ENCODE measurements around the gene TXNL1. TPM values are rescaled to one million over a fixed set of nuclear protein-coding genes. Genes with fewer than 3 reads are reported as not detected.

The TXNL1 gene
- total RNA-seq, result 10 to 100 TPM; 47.1 to 52.8 TPM

GRCh38 chr18:56638232-56639103 lies at the start of gene TXNL1:
Gene TXNL1 (minus strand): TSS chr18:56638592. CDS start chr18:56638440, 152 bp downstream.
- DNase-seq (ENCODE audit: low spot score) (peak; percentile 94), ATAC-seq (ENCODE audit: insufficient number of reproducible peaks, low FRiP score, low read depth) (peak; percentile 100)
- Histone ChIP-seq H3K27me3 (replicated peaks; ENCODE audit: insufficient read depth) (no peaks in the 10 kb centered on the region), H3K36me3 (no peaks in the 10 kb centered on the region), H3K4me1 (ENCODE audit: control insufficient read depth in 1 of 2, low read depth in 2 of 2) (peaks cover 20 to 34% of the 10 kb centered on the region in 2 donors), H3K27ac (peak within 1 kb of the TSS; percentile 98), H3K9me3 (no peaks in the 10 kb centered on the region), H3K4me3 (peak within 1 kb of the TSS; percentile 99)
- no peak for TF ChIP-seq CTCF (IDR thresholded peaks at IDR 0.05)

- Histone ChIP-seq H3K27ac (no peak overlapping the region), H3K4me1 (ENCODE audit: control insufficient read depth in 1 of 2, low read depth in 2 of 2) (no peaks in the 10 kb centered on the region), H3K36me3 (no peaks in the 10 kb centered on the region), H3K27me3 (replicated peaks; ENCODE audit: insufficient read depth) (no peaks in the 10 kb centered on the region), H3K4me3 (no peak overlapping the region), H3K9me3 (no peaks in the 10 kb centered on the region)
- TF ChIP-seq CTCF (IDR thresholded peaks at IDR 0.05), result no peak
- ATAC-seq (ENCODE audit: insufficient number of reproducible peaks, low FRiP score, low read depth) (no peak), DNase-seq (ENCODE audit: low spot score) (no peak)
Measured at GRCh38 chr18:56684277-56684676, 45.9 kb upstream of the TXNL1 start.

- Histone ChIP-seq H3K27ac (no peak overlapping the region), H3K27me3 (replicated peaks; ENCODE audit: insufficient read depth) (no peaks in the 10 kb centered on the region), H3K9me3 (no peaks in the 10 kb centered on the region), H3K36me3 (no peaks in the 10 kb centered on the region), H3K4me1 (ENCODE audit: control insufficient read depth in 1 of 2, low read depth in 2 of 2) (no peaks in the 10 kb centered on the region), H3K4me3 (no peak overlapping the region)
- TF ChIP-seq CTCF (IDR thresholded peaks at IDR 0.05), result no peak
- ATAC-seq (ENCODE audit: insufficient number of reproducible peaks, low FRiP score, low read depth) (no peak), DNase-seq (ENCODE audit: low spot score) (no peak)
Measured at GRCh38 chr18:56678836-56679565, 40.6 kb upstream of the TXNL1 start.

GRCh38 chr18:56676639-56677038 lies 38.2 kb upstream of the TXNL1 start:
- Histone ChIP-seq H3K4me3 (no peak overlapping the region), H3K27ac (no peak overlapping the region), H3K9me3 (no peaks in the 10 kb centered on the region), H3K4me1 (ENCODE audit: control insufficient read depth in 1 of 2, low read depth in 2 of 2) (no peaks in the 10 kb centered on the region), H3K27me3 (replicated peaks; ENCODE audit: insufficient read depth) (no peaks in the 10 kb centered on the region), H3K36me3 (no peaks in the 10 kb centered on the region)
- no peak for TF ChIP-seq CTCF (IDR thresholded peaks at IDR 0.05)
- no peak for ATAC-seq (ENCODE audit: insufficient number of reproducible peaks, low FRiP score, low read depth)
- no peak for DNase-seq (ENCODE audit: low spot score)

GRCh38 chr18:56672981-56673380 lies 34.6 kb upstream of the TXNL1 start:
- Histone ChIP-seq H3K27ac (no peak overlapping the region), H3K9me3 (no peaks in the 10 kb centered on the region)
- no peak for ATAC-seq (ENCODE audit: insufficient number of reproducible peaks, low FRiP score, low read depth)

More at GRCh38 chr18:56672981-56673380, 34.6 kb upstream of the TXNL1 start:
- H3K27me3 ChIP-seq (replicated peaks; ENCODE audit: insufficient read depth), result no peaks in the 10 kb centered on the region
- no peak for TF ChIP-seq CTCF (IDR thresholded peaks at IDR 0.05)
- H3K4me3 ChIP-seq, result no peak overlapping the region
- no peaks in the 10 kb centered on the region for H3K36me3 ChIP-seq
- DNase-seq (ENCODE audit: low spot score), result no peak
- no peaks in the 10 kb centered on the region for H3K4me1 ChIP-seq (ENCODE audit: control insufficient read depth in 1 of 2, low read depth in 2 of 2)

Measured in thoracic aorta (tissue), 2 donors.